GM21390 (cell line): ENCODE measurements around the gene PTPRT.

Experiments used
- ATAC-seq: cut with Tn5 transposase; IDR thresholded peaks from one replicate; pipeline ENCODE4 v1.9.1; 2021; ENCODE audit not compliant: unreplicated experiment

PTPRT gene

DNA sequence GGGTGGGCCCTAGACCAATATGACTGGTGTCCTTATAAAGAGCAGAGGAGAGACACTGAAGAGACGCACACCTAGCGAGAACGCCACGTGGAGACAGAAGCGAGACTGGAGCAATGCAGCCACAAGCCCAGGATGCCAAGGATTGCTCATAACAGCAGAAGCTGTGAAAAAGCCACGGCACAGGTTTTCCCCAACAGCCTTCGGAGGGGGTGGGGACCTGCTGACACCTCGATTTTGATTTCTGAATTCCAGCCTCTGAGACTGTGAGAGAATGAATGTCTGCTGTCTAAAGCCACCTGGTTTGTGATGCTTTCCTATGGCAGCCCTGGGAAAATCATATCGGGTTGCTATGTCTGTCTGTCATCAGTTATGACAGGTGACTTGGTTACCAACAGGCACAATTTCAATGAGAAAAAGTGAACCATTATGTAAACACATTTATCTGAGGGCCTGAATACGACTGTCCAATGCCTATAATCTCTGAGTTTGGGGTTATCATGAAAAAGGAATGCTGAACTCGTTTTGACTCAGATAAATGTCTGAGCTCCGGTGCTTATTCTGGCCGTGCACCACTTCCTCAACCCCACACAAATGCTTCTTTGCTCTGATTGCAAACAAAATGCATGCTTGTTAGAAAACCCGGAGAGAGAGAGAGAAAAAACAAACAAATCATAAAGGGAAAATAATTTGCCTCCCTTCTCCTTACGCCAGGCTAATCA lies 769.7 kb downstream of the PTPRT start:
- ATAC-seq: no peak

DNA sequence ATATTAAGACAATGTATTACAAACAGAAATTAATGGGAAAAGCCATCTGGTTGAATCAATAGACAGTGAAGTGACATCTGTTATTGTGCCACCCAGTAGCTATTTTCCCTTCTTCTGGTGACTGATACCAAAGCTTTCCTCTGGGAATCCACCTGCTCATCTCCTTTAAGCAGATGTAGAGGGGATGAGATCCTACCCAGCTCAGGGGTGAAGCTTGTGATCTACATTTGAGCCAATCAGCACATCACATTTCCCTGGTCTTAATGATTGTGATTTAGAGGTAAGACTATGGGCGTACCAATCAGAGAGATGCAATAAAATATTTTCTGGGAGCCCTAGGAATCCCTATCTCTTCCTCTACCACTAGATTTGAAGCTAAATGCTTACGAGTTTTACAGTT lies 782.9 kb downstream of the PTPRT start:
- no peak for ATAC-seq

DNA sequence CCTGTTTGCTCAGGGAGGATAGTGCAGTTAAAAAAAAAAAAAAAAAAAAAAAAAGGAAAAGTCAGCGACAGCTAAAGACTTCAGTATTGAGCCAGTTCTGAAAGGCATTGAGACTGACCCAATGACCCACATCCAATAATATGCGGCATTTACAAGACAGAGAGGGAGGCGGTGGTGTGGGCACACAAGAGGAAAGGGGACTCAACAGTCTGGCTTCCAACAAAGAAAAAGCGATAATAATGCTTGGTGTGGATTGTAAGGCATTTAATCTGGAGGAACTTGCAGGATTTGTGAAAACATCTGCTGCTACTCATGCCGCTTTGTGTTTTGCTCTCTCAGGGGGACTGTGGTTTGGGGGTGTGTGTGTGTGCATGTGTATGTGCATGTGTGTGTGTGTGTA lies 787.3 kb downstream of the PTPRT start:
- ATAC-seq: no peak

DNA sequence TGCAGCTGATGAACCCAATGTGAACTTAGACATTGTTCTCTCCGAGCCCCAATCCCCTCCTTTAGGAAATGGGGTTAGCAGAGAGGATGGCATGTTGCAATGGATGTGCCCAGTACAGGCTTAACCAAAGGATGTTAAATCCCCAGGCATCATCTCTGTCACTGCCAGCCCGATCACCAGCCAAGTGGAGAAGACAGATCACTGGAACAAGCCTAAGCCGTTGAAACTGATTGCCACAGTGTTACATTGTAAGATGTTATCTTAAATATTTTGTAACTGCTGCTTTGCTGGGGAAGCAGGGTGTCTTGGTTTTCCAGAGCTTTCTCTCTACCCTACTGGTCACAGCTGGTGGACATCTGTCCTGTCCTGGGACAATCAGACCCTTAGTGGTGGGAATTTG lies 788.1 kb downstream of the PTPRT start:
- ATAC-seq: no peak

DNA sequence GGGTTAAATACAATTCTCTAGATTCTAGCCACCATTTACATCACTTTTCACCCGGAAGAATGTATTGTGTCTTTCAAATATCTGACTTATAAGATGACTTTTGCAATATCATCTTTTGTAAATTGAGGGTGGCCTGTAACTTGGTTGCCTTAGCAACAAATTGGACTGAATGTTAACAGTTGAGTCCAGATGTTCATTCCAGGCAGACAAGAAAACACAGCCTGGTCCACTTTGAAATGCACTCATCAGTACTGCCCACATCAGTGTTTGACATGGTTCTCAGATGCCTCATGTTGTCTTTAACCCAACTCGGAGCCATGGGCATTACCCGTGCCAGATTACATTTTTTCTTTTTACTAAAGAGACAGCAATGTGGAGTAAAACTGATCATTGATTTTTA lies 789.9 kb downstream of the PTPRT start:
- no peak for ATAC-seq

DNA sequence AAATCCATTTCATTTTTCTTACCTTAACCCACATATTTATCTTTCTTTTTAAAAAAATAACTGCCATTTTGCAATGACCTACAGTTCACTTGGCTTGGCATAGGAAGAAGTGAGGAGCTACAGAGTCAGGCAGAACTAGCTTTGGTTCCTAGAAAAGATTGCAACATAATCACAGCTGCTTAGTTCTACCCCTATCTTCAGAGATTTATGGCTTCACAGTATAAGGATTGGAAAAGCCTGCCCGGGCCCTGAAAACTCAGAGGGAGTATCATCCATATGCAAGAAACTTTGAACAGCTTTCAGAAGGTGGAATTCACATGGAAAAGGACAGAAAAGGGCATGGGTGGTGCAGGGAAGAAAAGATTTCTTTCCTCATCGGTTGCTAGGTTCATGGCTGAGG lies 797.3 kb downstream of the PTPRT start:
- no peak for ATAC-seq

DNA sequence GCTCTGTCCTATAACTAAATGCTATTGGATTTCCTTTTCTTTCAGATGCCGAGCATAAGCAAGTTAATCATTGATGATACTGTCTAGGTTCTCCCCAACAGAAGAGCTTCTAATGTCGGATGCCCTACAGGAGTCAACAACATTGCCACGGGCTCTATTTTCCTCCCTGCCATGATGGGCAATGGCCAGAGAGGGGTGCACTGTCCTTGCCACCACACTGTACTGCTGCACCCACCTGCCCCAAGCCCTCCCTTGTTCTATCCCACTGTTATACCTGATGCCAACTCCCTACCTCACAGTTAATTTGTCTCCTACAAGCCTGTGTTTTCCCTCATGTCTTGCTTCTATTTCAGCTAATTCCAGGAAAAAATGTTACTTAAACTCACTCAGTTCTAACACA lies 797.9 kb downstream of the PTPRT start:
- ATAC-seq: no peak

DNA sequence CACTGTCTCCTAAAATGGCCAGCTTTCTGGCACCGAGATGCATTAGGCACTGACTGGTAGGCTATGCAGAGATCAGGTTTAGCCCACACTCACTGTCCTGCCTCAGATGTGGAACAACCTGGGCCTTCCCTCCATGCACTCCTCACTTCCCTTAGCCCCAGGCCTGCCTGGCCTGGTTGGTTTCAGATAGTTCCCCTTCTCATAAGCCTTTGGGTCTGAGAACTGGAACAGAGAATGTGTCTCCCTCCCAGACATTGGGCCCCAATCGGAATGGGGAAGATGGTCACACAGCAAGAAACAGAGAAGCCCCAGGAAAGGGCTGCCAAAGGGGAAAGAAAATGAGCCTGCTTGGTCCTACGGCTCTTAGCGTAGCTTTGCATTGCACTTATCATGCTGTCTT lies 809.4 kb downstream of the PTPRT start:
- no peak for ATAC-seq

DNA sequence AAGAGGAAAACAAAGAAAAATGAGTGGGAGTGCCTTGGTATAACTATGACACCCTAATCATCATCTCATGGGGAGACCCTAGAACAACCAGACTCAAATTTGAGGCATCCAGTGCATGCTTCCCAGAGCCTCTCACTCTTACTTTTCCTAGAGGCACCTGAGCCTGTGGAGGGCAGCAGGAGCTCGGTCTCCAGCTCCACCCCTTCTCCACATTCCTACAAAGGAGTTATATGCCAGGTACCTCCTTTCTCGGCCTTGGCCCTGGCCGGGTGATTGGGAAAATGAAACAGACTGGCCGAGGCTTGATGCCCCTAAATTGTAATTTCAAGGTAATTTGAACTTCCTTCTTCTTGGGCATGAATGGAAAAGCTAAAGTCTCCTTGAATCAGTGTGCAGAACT lies 810.3 kb downstream of the PTPRT start:
- ATAC-seq: no peak

DNA sequence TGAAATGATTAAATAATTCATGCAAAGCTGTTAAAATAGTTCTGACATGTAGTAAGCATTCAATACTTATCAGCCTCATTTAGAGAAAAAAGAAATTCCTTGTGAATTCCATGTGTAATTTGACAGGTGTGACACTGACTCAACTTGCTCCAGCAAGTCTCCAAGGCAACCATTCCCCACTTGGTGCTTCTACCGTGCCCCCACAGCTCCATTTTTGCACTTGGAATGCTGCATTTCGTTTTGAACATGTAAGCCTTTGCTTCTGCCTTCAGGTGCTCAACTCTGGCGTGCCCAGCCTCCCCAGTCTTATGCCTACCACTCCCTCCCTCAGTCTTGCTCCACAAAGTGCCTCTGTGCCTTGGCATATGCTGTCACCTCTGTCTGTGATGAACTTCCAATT lies 810.9 kb downstream of the PTPRT start:
- ATAC-seq: no peak

DNA sequence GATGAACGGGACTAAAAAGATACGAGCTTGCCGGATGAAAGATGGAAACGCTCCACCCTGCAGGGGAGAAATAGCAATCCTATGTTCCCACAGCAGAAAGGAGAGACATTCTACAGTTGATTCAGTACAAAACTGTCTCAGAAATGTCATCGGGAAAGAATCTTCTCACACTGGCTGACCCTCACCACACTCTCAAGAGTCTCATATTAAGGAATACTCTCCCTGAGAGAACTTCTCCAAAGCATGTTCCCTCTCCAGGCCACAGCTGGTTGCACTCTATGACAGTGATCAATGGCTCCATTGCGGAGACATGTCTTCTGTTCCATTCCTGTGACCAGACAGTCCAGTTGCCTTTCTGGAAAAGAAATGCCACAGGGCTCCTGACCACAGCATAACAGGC lies 813.6 kb downstream of the PTPRT start:
- no peak for ATAC-seq

DNA sequence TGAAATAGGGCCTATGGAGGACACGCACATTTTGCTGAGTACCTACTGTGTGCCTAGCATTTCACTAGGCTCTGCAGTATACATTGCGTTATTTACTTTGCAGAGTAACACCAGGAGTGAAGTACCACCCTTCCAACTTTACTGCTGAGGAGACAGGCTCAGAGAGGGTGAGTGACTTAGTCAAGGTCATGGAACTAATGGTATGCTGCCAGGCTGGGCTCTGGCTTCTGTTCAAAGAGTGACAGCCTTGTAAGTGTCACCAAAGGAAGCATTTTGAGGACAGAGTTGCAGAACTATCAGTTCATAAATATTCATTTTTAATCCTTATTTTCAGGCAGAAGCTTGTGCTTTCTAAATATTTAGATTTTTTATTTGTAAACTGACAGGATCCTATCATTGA lies 816.7 kb downstream of the PTPRT start:
- no peak for ATAC-seq

DNA sequence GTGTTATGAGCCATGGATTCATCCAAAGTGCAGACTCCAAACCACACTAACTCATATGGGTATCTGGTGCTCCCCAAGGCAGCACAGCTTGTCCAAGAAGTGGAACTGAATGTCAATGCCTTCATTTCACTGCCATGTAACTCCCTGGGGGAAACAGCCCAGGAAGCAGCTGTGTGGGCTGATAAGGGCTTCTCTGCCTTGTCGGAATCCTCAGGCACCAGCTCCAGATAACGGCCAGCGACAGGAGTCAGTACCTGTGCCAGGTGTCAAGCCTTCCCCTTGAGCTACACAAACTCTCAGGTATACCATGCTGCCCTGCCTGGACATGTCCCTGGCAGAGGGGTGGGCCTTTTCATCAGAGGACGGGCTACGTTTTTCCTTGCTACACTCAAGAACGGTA lies 819.6 kb downstream of the PTPRT start:
- ATAC-seq: no peak

DNA sequence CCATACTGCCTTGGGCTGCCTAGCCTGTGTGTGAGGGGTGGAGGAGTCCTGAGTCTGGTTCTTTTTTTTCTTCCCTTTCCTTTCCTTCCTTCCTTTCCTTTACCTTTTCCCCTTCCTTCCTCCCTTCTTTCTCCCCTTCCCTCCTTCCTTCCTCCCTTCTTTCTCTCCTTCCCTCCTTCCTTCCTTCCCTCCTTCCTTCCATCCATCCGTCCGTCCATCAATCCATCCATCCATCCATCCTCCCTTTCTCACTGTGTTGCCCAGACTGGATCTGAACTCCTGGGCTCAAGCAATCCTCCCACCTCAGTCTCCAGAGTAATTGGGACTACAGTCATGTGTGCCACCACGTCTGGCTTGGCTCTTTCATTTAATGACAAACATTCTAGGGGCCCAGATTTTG lies 820.8 kb downstream of the PTPRT start:
- ATAC-seq: no peak

DNA sequence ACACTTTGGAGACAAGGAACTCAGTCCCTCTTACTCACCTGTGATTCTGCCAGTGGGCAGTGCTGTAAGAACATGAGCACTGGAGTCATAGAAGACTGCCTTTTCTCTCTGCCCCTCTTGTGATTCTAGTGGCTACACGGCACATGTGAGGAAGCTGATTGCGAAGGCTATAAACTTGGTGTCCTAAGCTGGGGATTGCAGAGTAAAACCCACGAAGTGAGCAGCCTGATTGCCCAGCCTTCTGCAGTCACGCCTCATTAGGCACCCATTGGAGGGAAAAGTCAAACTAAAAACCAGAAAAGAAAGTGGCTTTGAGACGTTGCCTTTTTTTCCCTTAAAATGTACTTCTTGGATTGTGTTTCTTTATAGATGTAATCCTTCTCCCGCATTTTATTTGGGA lies 823.1 kb downstream of the PTPRT start:
- ATAC-seq: no peak

DNA sequence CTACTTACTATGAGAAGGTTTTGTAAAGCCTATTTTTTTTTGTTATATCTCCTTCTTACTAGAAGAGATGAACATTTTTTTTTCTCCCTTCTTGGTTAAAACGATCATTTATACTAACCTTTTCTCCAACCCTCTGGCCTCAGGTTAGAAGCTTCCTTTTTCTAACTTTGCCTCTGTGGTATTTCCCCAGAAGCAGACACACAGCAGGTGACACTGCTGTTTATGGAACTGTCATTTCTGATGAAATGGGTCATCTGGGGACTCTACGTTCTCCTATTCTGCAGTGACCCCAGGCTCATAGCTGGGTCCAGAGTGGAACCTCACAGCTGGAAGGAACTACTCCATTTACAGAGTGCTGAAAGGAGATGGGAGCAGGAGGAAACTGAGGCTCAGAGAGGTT lies 825.3 kb downstream of the PTPRT start:
- no peak for ATAC-seq

DNA sequence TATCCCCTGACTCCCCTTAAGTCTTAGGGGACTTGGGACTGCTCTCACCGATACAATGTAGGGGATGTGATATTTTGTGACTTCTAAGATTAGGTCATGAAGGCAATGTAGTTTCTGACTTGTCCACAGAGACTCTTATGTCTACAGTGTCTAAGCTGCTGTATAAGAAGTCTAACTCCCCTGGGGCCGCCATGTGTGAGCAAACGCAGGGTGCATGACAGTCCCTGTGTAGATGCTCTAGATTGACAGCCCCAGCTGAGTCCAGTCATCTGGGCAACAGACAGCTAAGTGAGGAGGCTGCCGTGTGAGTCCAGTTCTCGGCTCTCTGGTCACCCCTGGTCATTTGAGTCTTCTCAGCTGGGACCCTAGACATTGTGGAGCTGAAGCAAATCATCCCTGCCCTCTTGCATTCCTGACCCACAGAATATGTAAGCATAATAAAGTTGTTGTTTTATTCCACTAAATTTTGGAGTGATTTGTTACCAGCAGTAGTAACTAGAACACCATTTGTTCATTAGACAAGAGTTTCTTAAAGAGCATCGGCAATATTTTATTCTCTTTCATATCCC lies 828.2 kb downstream of the PTPRT start:
- ATAC-seq: no peak

DNA sequence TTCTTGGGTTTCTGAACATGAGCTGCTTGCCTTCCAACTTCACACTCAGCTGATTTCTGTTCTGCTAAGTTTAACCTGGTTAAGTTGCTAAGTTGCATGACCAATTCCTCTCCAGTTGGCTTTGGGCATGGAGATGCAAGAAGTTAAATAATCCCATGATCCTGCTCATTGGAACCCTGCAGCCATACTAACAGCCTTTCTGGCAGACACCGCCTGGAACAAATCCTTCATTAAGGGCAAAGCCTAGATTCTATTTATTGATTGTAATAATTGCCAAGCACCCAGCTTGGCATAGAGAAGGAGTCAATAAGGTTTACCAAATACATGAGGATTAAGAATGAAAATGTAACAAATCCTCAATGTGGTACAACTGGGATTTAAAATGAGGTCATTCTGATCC lies 829.1 kb downstream of the PTPRT start:
- no peak for ATAC-seq

DNA sequence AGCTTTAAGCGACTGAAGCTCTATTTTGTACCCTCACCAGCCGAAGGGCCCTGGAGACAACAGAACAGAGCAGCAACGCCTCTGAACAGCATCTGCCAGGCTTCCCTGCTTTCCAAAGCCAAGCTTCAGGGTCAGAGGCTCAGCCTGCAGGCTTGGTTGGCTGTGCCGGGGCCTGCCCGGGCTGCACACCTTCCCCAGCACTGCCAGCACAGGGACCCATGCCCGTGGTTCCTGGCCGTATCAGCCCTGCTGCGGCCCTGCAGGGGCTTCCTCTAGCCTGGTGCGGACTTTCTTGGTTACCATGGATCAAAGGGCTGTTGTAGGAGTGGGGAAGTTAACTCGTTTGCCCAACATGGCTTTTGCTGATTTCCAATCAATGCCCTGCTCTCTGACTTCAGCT lies 830.1 kb downstream of the PTPRT start:
- no peak for ATAC-seq

DNA sequence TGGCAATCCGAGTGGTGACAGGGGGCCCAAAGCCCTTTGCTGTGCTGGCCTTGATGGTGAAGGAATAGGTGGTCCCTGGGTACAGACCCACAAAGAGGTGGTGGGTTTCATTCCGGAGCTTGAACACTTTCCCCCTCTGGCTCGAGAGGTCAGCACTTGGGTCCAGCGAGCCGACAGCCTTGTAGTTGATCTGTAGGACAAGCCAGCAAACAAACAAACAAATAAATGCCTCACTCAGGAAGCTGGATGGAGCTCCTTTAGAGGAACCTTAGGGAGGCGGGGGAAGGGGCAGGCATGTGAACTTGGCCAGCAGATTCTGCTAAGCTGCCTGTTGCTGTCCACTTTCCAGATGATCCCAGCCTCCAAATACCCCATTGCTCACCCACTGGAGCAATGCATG lies 837.6 kb downstream of the PTPRT start:
- no peak for ATAC-seq

DNA sequence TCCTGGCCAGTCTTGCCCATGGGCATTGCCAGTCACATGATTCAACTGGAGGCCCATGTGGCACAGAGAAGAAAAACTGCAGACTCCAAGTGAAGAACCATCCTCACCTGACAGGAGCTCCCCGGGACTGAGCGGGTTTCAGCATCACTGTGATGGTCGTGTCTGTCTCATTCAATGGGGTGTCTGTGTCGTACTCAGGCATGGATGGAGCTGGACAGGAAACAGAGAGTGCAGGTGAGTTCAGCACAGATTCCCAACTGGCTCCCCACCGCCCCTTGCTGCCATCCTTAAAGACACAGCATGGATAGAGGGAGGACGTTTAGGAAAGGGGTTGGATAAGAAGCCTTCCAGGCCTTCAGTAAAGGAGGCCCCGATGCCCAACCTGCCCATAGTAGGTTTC lies 839.2 kb downstream of the PTPRT start:
- no peak for ATAC-seq

DNA sequence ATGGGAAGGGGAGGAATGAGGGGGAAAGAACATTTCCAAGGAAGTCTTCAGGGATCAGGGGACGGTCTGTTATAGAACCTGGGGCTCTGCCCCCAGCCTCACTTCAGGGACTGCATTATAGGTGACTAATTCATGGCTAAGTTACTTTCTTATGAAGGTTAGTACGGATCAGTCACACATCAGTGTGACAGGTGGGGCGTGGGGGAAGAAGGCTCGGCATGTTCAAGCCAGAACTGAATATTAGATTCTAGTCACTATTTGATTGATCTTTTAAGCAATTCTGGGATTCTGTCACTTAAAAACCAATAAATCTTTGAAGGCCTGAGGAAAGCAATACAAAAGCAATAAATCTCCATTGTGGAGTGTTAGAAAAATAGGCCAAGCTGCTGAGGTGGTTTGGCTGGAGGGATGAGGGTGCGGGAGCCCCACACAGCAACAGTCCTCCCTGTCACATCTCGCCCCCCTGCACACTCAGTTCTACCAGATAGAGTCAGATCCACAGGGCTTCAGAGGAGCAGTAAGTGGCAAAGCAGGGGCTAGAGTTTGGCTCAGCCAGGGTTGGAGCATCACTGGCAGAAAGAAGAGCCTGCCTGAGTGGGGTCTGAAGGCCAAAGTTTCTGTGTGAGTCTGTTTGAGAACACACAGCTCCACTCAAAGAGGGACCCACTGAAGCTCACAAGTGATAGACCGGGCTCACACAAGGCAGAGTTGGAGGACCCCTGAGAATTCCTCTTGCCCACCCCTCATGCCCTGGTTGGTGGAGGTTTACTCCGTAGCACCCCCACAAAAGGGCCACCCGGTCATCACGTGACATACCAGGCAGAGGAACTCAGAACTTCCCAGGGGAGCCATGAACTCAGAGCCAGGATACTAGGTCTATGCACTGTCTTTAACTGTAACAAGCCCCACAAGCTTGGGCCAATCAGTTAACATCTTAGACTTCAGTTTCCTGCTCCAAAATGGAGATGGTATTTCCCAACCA lies 843.2 kb downstream of the PTPRT start:
- ATAC-seq: no peak
